Body of pancreas (tissue), 4 donors: ENCODE data around the gene CCSAP.

Experiments used
- POLR2A ChIP-seq, 3 donors: fragments of 450-650 bp; IDR thresholded peaks; one replicate each; pipeline ENCODE4 v1.6.1; 2016; ENCODE audit warnings: antibody characterized with exemption in 3 of 3, mild to moderate bottlenecking in 2 of 3
- TF ChIP-seq, protein P1 (sequence below), 7 experiments: fragments of 450-650 bp in 4 of 7; fragments of 200-600 bp in 3 of 7; sonication (generic) in 3 of 7; IDR thresholded peaks; one replicate each; pipeline ENCODE4 v1.5.1; 2016 to 2019; ENCODE audit warnings: antibody characterized with exemption in 7 of 7

DNA sequence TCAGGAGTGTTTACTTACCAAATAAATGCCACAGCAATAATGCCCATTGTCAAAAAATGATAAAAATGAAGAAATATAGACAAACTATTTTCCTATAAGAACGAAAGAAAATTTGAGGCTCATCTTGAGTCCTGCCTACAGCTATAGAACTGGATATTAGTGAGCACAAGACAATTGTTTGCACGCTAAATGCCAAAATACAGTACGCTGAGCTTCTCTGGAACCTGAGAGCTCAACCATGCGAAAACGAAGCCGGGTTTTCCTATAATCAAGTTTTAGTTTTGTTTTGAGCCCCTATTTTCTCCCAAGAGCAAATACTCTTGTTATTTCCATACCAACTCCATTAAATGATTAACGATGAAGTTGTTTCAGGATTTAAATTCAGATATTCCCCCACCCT is 42.0 kb upstream of the CCSAP start:
- no peak for TF ChIP-seq POLR2A (IDR thresholded peaks at IDR 0.05)
- TF ChIP-seq, protein P1, sequence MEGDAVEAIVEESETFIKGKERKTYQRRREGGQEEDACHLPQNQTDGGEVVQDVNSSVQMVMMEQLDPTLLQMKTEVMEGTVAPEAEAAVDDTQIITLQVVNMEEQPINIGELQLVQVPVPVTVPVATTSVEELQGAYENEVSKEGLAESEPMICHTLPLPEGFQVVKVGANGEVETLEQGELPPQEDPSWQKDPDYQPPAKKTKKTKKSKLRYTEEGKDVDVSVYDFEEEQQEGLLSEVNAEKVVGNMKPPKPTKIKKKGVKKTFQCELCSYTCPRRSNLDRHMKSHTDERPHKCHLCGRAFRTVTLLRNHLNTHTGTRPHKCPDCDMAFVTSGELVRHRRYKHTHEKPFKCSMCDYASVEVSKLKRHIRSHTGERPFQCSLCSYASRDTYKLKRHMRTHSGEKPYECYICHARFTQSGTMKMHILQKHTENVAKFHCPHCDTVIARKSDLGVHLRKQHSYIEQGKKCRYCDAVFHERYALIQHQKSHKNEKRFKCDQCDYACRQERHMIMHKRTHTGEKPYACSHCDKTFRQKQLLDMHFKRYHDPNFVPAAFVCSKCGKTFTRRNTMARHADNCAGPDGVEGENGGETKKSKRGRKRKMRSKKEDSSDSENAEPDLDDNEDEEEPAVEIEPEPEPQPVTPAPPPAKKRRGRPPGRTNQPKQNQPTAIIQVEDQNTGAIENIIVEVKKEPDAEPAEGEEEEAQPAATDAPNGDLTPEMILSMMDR (IDR thresholded peaks at IDR 0.05) = no peak
